Ascending aorta (tissue), 2 donors: Measurements from ENCODE around the gene PANX2. TPM values are rescaled to one million over a fixed set of nuclear protein-coding genes. Genes with fewer than 3 reads are reported as not detected.

Experiments used
- DNase-seq, 2 donors: peaks; one replicate each; pipeline ENCODE4 v3.0.0-alpha.2; 2019; ENCODE audit warnings: low spot score in 2 of 2
- H3K27ac ChIP-seq, 2 donors: fragments of 200-600 bp; sonication (generic); one replicate each; pipeline ENCODE4 v1.5.1; 2016 to 2017; ENCODE audit warnings: mild to moderate bottlenecking in 1 of 2
- H3K27me3 ChIP-seq: fragments of 200-600 bp; sonication (generic); one replicate; pipeline ENCODE4 v1.5.1; 2017
- H3K36me3 ChIP-seq, 2 donors: fragments of 200-600 bp; sonication (generic); one replicate each; pipeline ENCODE4 v1.5.1; 2016
- H3K4me1 ChIP-seq, 2 donors: fragments of 200-600 bp; sonication (generic); one replicate each; pipeline ENCODE4 v1.5.1; 2016 to 2017; ENCODE audit warnings: mild to moderate bottlenecking in 1 of 2
- H3K4me3 ChIP-seq, 2 donors: fragments of 200-600 bp; sonication (generic); one replicate each; pipeline ENCODE4 v1.5.1; 2016 to 2017; ENCODE audit warnings: mild to moderate bottlenecking in 1 of 2
- H3K9me3 ChIP-seq, 2 donors: fragments of 200-600 bp; sonication (generic); one replicate each; pipeline ENCODE4 v1.5.1; 2016
- intact Hi-C: fragments of 100-400 bp; cut with DNase I; formaldehyde crosslinking; loops from one replicate; pipeline ENCODE4 v1.15.1; 2023
- total RNA-seq: library from RNA; depleted of rRNA; stranded (reverse); fragments of >200 nt; gene quantifications from one replicate; pipeline ENCODE4 v1.1.0, GENCODE V29; 2016
- TF ChIP-seq, protein P1 (sequence below), 3 experiments: fragments of 200-600 bp in 2 of 3; fragments of 450-650 bp in 1 of 3; sonication (generic) in 2 of 3; IDR thresholded peaks; one replicate each; pipeline ENCODE4 v1.5.1; 2016 to 2019; ENCODE audit warnings: antibody characterized with exemption in 3 of 3, mild to moderate bottlenecking in 1 of 3, moderate library complexity in 1 of 3

The PANX2 gene
- total RNA-seq, 1 donor from 2014 or later: 0.32 TPM

DNA sequence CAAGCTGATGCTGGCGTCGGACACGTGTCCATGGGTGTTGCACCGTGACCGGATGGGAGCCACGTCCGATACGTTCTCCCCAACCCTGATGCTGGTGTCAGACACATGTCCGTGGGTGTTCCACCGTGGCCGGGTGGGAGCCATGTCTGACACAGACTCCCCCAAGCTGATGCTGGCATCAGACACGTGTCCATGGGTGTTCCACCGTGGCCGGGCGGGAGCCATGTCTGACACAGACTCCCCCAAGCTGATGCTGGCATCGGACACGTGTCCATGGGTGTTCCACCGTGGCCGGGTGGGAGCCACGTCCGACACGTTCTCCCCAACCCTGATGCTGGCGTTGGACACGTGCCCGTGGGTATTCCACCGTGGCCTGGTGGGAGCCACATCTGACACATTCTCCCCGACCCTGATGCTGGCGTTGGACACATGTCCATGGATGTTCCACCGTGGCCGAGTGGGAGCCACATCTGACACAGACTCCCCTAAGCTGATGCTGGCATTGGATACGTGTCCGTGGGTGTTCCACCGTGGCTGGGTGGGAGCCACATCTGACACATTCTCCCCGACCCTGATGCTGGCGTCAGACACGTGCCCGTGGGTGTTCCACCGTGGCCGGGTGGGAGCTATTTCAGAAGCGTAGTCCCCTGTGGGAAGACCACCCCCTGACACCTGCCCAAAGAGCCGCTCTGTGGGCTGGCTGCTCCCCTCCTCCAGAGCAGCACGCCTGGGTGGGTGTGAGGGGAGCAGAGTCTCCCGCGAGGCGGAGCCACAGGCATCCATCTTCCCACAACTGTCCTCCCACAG is 50.3 kb downstream of the PANX2 start:
- no peaks in the 10 kb centered on the region for H3K9me3 ChIP-seq
- TF ChIP-seq, protein P1, sequence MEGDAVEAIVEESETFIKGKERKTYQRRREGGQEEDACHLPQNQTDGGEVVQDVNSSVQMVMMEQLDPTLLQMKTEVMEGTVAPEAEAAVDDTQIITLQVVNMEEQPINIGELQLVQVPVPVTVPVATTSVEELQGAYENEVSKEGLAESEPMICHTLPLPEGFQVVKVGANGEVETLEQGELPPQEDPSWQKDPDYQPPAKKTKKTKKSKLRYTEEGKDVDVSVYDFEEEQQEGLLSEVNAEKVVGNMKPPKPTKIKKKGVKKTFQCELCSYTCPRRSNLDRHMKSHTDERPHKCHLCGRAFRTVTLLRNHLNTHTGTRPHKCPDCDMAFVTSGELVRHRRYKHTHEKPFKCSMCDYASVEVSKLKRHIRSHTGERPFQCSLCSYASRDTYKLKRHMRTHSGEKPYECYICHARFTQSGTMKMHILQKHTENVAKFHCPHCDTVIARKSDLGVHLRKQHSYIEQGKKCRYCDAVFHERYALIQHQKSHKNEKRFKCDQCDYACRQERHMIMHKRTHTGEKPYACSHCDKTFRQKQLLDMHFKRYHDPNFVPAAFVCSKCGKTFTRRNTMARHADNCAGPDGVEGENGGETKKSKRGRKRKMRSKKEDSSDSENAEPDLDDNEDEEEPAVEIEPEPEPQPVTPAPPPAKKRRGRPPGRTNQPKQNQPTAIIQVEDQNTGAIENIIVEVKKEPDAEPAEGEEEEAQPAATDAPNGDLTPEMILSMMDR (IDR thresholded peaks at IDR 0.05): no peak
- H3K27me3 ChIP-seq: no peaks in the 10 kb centered on the region
- no peak for DNase-seq
- H3K36me3 ChIP-seq: peaks cover 87 to 94% of the 10 kb centered on the region in 2 donors
- no peak overlapping the region for H3K4me3 ChIP-seq
- no peak overlapping the region for H3K27ac ChIP-seq
- no peaks in the 10 kb centered on the region for H3K4me1 ChIP-seq
- intact Hi-C loops: no loop called here

DNA sequence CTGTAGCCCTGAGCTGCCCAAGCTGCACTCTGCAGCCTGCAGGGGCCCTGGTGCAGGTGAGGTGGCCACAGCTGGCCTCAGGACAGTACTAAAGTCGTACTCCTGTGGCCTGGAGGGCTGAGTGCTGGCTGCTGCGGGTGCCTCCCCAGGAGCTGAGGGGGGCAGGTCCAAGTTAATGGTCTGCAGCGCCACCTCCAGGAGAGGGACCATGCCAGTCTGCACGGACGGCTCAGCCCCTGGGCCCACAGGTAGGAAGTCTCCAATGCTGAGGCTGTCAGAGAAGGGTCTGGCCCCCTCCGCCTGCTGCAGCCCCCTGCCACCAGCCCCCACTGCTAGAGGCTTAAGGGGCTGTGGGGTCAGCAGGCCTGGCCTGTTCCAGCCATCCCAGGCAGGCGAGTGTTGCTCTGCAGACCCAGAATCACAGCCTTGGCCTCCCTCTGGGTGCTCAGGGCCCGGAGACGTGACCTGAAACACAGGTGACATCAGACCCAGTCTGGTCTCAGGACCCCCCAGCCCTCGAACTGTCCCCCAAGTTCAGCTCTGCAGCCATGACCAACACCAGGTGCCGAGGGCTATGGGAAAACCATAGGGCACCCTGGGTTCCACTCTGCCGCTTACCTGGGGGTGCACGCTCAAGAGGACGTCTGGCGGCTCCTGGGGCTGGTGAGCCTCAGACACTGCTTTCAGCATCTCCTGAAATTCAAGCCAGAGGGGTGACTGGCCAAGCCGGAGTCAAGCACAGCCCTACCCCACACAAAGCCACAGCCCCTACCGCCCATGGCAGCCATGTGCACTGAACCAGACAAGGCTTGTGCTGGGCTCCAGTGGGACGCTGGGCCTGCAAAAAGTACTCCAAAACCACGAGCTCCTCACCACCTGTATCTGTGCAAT is 51.1 kb downstream of the PANX2 start:
- DNase-seq: no peak
- H3K36me3 ChIP-seq: peaks cover 87 to 94% of the 10 kb centered on the region in 2 donors
- intact Hi-C loops: no loop called here
- H3K4me3 ChIP-seq: no peak overlapping the region
- H3K27me3 ChIP-seq: no peaks in the 10 kb centered on the region
- TF ChIP-seq, protein P1 (IDR thresholded peaks at IDR 0.05): no peak
- H3K4me1 ChIP-seq: no peaks in the 10 kb centered on the region
- no peak overlapping the region for H3K27ac ChIP-seq
- no peaks in the 10 kb centered on the region for H3K9me3 ChIP-seq

DNA sequence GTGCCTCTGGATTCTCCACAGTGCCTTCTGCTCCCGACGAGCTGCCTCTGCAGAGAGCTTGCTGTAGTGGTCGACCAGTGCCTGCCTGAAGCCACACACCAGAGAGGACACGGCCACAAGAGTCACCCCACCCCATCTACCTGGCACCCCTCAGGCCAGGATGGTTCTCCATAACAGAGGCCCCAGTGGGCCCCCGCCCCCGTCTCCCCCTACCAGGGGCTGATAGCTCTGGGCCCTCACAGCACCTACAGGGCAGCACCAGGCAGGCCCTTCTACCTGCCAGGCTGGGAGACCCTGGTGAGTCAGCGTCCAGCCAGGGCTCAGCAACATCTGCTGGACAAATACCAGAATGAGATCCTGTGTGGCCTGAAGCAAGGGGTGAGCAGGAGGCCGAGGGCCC is 52.0 kb downstream of the PANX2 start:
- intact Hi-C loops: no loop called here

DNA sequence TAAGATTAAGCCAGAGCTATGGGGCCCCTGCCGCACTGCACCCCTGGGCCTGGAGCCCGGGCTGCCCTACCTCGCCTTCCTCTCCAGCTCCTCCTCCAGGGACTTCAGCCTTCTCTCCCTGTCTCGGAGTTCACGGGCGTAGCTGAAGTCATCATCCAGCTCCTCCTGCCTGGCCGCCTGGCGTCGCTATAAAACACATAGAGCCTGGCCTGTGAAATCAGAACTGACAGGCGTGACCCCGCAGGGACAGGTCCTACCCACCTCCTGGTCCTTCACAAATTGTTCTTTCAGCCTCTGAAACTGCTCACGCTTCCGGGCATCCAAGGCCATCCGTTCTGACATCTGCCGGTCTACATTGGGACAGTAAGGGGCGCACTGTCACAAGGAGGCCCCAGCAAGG is 53.5 kb downstream of the PANX2 start:
- Histone ChIP-seq H3K4me3 (no peak overlapping the region), H3K36me3 (peaks cover 85 to 94% of the 10 kb centered on the region in 2 donors), H3K4me1 (no peaks in the 10 kb centered on the region), H3K27me3 (no peaks in the 10 kb centered on the region), H3K27ac (no peak overlapping the region), H3K9me3 (no peaks in the 10 kb centered on the region)
- intact Hi-C loops: no loop called here
- no peak for DNase-seq
- TF ChIP-seq, protein P1 (IDR thresholded peaks at IDR 0.05): no peak

More for the DNA sequence above, 52.0 kb downstream of the PANX2 start:
- H3K9me3 ChIP-seq: no peaks in the 10 kb centered on the region
- H3K27ac ChIP-seq: no peak overlapping the region
- DNase-seq: no peak
- TF ChIP-seq, protein P1 (IDR thresholded peaks at IDR 0.05): no peak
- H3K4me1 ChIP-seq: no peaks in the 10 kb centered on the region
- H3K36me3 ChIP-seq: peaks cover 87 to 94% of the 10 kb centered on the region in 2 donors
- H3K4me3 ChIP-seq: no peak overlapping the region
- no peaks in the 10 kb centered on the region for H3K27me3 ChIP-seq

DNA sequence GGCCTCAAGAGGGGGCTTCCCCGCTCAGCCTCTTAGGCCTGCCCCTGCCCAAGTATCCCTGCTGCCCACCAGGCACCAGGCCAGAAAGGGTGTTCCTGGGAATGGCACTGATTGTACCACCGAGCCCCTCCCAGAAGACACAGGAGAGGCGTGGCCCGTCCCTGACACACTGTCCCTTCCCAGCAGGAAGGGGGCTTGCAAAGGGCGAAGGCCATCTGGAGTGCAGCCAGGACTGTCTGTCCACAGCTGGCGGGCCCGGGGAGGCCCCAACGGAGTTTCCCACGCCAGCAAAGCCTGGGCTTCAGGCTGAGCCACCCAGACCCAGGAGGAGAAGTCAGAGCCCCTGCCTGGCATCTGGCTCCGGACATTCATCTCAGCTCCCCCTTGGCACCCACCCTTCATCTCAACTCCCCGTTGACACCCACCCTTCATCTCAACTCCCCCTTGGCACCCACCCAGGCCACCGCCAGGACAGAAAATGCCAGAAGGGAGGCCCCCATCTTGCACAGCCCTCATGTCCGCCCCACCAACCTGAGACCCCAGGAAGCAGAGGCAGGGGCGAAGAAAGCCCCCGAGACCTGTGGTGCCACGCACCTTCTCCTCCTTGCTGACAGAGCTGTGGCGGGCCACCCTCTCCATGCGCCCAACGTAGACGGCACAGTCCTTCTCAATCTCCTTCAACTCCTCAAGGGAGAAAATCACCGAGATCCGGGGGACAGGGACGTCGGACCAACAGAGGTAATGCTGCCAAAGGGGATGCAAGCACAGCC is 54.9 kb downstream of the PANX2 start:
- DNase-seq: no peak
- Histone ChIP-seq H3K4me1 (no peaks in the 10 kb centered on the region), H3K27me3 (no peaks in the 10 kb centered on the region), H3K9me3 (no peaks in the 10 kb centered on the region), H3K4me3 (no peak overlapping the region), H3K36me3 (peaks cover 89 to 92% of the 10 kb centered on the region in 2 donors), H3K27ac (no peak overlapping the region)
- TF ChIP-seq, protein P1 (IDR thresholded peaks at IDR 0.05): no peak
- intact Hi-C loops: no loop called here
